GM12892 (cell line): Measurements from ENCODE around the gene ZBTB38.

Experiments used
- POLR2A ChIP-seq: IDR thresholded peaks from 2 replicates; pipeline ENCODE4 v1.6.1; 2011; ENCODE audit warnings: low read depth, low read length, control low read depth
- POLR2AphosphoS5 ChIP-seq: IDR thresholded peaks from 2 replicates; pipeline ENCODE4 v1.6.1; 2011; ENCODE audit warnings: low read depth, low read length, control low read depth
- TAF1 ChIP-seq: IDR thresholded peaks from 2 replicates; pipeline ENCODE4 v1.6.1; 2011; ENCODE audit warnings: low read depth, mild to moderate bottlenecking, control low read depth, low read length, borderline replicate concordance

DNA sequence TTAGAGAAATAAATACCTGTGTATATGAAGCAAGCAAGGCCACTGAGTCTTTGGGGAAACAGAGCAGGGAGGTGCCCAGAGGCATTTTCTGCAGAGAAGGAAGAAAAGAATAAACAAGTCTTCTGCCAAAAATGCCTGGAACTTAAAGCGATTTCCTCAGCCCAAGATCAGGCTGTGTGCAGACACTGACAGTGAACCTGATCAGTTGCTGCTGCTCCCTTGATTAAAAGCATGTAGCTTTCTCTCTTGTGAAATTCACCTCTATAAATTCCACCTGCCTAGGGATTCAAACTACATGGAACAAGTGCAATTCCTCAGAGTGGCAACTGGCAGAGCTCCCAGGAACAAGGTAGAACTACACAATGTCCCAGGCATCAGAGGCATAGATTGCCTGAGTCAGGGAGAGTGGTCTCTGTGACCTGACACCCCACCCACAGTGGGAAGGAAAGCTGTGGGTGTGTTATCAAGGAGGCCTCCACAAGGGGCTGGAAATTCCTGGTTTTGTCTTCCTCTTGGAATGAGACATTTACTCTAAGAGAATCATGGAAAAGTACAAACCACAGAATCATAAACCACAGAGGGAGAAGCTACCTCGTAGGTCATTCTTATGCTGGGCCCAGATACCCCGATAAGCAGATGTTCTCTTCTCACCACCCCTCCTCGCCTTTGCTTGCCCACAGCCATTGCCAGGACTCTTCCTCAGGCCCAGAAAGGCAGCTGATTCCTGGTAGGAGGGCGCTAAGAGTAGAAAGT, 1.8 kb upstream of the ZBTB38 start:
- TF ChIP-seq TAF1 (no peak), POLR2A (no peak), POLR2AphosphoS5 (no peak)
